ENCODE measurements around the gene LIN54.
"Not testable (repeated sequence)": the region's sequence is repeated elsewhere in the genome, so short reads cannot be mapped to it uniquely, and the experiment has no call there.

LIN54 gene

DNA sequence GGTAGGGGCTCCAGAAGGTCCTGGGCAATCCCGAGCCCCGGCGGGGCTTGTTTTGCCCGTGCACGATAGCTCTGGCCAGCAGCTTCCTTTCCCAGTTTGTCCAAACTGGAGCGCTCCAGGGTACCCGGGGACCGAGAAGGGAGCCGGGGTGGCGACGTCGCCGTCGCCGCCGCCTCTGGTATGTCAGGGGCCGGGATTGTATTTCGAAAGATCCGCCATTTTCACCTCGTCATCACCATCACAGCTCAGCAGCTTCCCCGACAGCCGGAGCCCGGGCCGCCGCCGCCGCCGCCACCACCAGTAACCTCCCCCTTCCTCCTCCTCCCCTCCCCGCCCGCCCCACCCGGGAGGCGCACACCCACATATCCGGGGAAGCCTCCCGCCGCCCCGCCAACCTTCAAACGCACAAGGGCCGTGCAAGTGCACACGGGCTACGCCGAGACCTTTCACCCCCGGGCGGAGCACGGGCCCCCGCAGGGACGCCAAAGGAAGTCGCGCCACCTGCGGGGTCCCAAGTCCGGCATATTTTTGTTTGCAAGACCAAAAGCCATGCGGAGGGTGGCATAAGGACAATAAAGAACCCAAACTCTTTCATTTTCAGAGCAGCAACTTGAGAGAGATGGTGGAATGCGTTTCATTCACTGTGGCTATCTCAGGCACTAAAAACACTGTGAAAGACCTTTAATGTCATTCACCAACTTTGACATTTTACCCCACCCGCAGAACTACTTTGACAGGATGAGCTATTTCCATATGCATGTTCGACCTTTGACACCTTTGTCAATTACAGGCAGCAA lies at the start of gene LIN54:
Gene LIN54, minus strand, starts transcription at position 302 of the 797 bp plus-strand sequence. CDS start 25,979 bp downstream, outside the sequence.
- peak; percentile 71 for DNase-seq (ENCODE audit: low read depth)

DNA sequence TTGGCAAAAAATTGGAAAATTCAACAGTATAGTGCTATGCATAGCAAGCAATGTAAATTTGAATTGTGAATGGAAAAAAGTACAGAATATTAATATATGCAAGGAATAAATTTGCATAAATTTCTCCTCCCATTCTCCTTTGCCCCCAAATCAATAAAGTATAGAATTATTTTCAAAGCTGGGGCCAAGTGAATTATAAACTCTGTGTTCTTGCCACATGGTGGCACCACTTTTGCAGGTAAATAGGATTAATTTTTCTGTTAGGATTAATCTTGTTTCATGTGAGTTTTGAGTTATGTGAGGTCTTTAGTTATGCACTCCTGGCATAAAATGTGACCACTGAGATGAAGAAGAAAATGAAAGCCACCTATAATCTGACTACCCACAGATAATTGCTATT lies 44.3 kb upstream of the LIN54 start:
- no peak for DNase-seq (ENCODE audit: low read depth)

DNA sequence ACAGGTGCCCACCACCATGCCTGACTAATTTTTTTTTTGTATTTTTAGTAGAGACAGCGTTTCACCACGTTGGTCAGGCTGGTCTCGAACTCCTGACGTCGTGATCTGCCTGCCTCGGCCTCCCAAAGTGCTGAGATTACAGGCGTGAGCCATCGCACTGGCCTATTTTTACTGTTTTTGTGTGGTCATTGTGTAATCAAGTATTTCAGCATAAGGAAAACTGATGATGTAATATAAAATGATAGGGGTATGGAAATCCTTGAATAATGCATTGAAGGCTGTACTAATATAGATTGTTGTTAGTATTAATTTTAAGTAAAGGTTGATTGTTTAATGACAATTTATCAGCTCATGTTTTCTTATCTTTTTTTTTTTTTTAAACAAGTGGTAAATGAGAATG lies 38.2 kb upstream of the LIN54 start:
- not testable (repeated sequence) for DNase-seq (ENCODE audit: low read depth)

DNA sequence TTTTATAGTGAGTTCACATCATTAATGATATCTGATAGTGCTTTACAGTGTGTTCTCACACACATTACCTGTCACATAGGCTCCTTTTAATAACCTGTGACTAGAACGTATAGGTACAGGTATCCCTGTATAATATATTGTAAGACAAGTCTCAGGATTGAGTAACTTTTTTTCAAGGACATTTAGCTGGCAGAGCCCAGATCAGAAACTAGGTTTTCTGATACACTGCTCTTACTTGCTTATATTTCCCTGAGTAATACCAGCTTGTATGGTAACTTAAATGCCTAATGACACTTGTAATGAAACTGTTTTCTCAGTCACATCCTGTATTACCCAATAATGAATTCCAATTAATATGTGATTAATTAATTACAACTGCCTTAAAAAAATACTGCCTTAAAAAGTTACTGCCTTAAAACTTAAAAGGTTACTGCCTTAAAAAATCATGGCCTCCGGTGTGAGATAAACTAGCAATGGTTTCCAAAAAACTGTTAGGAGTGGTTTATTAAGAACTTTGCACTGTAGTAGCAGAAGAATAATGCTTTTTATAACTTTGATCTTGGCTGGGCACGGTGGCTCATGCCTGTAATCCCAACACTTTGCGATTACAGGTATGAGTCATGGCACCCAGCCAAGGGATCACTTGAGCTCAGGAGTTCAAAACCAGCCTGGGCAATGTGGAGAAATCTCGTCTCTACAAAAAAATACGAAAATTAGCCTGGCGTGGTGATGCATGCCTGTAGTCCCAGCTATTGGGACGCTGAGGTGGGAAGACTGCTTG lies 36.3 kb upstream of the LIN54 start:
- DNase-seq (ENCODE audit: low read depth) = no peak

DNA sequence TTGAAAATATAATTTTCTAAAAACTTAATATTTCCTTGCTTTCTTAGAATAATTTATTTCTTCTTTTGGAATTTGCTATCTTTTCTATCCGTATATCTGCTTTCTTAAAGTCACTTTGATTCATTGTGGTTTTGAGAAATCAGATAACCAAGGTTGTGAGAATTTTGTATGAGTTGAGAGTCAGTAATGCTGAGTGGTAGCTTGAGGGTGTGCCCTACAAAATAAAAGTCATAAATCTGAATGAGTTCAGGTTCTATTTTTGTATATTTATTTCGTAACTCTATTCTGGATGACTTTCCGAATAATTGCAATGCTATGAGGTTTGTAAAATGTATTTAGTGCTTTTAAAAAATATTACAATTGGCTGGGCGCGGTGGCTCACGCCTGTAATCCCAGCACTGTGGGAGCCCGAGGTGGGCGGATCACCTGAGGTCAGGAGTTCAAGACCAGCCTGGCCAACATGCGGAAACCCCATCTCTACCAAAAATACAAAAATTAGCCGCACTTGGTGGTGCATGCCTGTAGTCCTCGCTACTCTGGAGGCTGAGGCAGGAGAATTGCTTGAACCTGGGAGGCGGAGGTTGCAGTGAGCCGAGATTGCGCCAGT lies 33.3 kb upstream of the LIN54 start:
- peak; percentile 61 for DNase-seq (ENCODE audit: low read depth)

DNA sequence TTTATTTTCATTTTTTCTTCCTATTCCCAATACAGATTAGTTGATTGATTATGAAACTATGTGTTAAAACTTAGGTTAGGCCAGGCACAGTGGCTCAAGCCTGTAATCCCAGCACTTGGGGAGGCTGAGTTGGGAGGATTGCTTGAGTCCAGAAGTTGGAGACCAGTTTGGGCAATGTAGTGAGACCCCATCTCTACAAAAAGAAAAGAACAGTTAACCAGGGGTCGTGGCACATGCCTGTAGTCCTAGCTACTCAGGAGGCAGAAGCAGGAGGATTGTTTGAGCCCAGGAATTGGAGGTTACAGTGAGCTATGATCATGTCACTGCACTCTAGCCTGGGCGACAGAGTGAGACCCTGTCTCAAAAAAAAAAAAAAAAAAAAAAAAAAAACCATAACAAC lies 32.5 kb upstream of the LIN54 start:
- not testable (repeated sequence) for DNase-seq (ENCODE audit: low read depth)

DNA sequence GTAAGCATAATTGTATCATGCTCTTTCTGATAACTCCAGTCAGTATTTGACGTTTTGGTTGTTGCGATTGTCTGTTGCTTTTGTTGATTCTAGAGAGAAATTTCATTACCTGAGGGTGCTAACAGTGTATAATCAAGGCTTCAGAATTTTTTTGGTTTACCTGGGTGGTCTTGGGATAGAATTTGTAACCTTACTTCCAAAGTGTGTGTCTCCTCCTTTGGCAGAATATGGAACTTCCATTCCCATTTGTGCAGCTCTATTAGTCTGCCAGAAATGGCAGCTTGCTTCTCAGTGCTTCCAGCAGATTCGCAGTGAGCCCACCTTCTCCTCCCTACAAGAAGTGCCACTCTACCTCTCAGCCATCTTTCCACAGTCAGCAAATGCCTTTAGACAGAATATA lies 29.6 kb upstream of the LIN54 start:
- DNase-seq (ENCODE audit: low read depth) = no peak

DNA sequence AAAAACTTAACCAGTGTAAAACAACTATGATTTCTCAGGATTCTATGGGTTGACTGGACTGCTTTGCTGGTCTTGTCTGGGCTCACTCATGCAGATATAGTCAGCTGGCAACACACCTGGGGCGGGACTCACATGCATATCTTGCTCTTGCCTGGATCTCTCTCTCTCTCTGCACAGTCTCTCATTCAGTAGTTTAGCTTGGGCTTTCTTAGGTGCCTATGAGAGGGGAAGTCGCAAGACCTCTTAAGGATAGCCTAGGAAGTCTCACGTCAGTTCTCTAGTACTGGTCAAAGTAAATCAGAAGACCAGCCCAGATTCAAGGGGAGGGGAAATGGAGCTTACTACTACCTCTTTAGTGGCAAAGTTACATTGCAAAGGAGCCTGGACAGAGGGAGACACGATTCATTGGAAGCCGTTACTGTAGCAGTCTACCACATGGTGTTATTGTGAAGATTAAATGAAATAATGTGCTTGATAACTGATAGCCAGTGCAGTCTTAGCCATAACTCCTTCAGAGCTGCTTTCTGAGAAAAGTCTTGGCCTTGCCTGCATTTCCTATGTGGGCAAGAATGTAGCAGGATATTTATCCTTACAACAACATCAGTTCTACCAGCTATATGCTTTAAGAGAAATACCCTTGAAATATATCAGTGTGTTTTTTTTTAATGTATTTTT lies 26.5 kb upstream of the LIN54 start:
- DNase-seq (ENCODE audit: low read depth) = no peak

DNA sequence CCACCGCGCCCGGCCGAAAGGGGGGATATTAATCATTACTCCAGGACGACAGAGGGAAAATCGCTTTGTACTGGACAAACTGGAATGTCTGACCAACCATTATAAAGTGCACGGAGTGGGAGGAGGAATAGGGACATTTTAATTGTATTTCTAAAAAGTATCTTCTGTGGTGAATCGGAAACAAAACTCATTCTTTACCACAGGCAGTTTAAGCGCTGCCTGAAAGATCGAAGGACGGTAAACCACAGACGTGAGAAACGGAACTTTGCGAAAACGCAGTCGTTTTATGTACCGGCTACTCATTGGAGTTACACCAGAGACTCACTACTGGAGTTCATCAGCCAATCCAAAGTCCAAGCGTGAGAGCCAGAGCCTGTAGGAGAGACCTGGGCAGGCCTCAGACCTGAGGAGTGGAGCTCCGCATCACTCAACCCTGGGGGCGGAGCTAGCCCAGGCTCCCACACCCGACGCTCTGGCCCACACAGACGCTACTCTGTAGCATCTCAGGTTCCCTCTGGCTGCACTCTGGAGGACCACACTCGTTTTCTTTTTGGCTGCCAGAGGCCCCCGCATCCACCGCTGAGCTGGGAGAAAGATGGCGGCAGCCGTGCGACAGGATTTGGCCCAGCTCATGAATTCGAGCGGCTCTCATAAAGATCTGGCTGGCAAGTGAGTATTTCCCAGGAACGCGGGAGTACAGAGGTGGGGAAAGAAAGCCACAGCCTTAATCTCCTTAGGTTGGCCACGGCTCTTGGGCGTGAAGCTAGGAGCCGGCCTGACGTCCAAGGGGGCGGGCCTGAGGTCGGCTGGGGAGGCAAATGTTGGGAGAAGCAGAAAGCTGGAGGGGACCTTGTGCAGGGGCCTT lies 24.2 kb upstream of the LIN54 start, which contains the start of gene COPS4:
Gene COPS4, plus strand, starts transcription at position 554 of the 865 bp plus-strand sequence. Its CDS starts 42 bp downstream, at position 596.
- DNase-seq (ENCODE audit: low read depth) = peak; percentile 100

DNA sequence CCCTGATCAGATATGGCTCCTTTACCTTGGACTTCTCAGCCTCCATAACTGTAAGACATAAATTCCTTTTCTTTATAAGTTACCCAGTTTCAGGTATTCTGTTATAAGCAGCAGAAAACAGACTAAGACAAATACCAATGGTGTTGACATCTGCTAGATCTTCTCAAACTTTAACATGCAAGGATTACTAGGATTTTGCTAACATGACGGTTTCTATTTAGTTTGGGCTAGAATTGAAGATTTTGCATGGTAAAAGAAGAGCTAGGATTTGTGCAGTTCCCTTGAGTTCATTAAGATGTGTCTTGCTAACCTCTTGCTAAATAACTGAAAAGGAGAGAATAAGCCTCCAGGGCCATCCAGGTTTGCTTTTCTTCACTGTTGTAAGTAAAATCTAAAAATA lies 19.1 kb upstream of the LIN54 start:
- no peak for DNase-seq (ENCODE audit: low read depth)

DNA sequence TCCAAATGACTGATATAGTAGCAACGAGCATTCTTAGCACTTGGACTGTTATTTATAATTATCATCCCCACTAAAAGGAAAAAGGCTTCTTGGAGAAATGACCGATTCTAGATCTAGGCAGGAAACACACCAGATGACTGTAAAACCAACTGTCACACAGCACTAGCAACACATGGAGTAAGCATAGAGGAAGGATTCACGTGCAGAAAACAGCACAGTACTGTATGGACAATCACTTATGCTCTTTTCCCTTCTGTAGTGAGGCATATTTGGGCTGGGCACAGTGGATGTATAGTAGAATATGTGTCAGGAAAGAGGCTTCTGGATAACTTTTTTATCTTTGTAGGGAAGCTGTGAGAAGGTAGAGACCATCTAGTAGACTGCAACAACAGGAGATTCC lies 18.4 kb upstream of the LIN54 start:
- no peak for DNase-seq (ENCODE audit: low read depth)

DNA sequence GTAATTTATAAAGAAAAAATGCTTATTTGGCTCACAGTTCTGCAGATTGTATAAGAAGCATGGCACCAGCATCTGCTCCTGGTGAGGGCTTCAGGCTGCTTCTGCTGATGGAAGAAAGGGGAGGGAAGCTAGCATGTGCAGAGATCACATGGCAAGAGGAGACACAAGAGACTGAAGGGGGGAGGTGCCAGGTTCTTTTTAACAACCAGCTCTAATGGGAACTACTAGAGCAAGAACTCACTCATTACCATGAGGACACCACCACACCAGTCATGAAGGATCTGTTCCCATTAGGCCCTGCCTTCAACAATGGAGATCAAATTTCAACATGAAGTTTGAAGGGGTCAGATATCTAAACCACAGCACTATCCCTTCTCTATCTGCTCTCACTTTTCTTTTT lies 14.9 kb upstream of the LIN54 start:
- no peak for DNase-seq (ENCODE audit: low read depth)

DNA sequence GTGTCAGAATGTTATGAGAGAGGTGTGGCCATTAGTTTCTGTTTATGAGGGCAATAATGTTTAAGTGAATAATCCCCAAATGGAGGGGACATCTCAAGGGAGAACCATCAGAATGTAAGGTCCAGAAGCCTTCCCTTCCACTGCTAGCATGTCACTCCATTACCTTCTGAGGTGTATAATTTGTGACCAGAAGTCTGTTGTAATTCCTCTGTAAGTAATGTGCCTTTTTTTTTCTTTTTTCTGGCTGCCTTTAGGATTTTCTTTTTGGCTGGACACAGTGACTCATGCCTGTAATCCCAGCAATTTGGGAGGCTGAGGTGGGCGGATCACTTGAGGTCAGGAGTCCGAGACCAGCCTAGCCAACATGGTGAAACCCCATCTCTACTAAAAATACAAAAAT lies 13.6 kb upstream of the LIN54 start:
- no peak for DNase-seq (ENCODE audit: low read depth)

DNA sequence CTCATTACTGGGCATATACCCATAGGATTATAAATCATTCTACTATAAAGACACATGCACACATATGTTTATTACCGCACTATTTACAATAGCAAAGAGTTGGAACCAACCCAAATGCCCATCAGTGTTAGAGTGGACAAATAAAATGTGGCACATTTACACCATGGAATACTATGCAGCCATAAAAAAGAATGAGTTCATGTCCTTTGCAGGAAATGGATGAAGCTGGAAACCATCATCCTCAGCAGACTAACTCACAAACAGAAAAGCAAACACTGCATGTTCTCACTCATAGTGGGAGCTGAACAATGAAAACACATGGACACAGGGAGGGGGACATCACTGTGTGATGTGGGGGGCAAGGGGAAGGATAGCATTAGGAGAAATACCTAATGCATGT lies 13.0 kb upstream of the LIN54 start:
- DNase-seq (ENCODE audit: low read depth) = not testable (repeated sequence)

DNA sequence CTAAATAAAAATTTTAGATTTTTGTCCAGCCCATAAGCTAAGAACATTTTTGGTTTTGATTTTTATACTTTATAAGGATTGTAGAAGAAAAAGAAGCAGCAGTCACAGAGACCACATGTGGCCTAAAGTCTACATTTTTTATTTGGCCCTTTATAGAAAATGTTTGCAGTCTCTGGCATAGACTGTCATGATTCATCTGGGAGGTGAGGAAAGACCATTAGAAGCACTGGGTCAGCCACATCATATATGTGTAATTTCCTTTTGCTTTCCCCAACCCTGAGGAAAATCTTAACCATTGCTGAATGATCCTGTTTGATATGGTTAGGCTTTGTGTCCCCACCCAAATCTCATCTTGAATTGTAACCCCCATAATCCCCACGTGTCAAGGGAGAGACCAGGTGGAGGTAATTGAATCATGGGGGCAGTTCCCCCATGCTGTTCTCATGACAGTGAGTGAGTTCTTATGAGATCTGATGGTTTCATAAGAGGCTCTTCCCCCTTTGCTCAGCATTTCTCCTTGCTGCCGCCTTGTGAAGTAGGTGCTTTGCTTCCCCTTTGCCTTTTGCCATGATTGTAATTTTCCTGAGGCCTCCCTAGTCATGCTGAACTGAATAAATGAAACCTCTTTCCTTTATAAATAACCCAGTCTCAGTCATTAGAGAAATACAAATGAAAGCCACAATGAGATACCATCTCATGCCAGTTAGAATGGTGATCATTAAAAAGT lies 12.3 kb upstream of the LIN54 start:
- DNase-seq (ENCODE audit: low read depth) = peak; percentile 42

DNA sequence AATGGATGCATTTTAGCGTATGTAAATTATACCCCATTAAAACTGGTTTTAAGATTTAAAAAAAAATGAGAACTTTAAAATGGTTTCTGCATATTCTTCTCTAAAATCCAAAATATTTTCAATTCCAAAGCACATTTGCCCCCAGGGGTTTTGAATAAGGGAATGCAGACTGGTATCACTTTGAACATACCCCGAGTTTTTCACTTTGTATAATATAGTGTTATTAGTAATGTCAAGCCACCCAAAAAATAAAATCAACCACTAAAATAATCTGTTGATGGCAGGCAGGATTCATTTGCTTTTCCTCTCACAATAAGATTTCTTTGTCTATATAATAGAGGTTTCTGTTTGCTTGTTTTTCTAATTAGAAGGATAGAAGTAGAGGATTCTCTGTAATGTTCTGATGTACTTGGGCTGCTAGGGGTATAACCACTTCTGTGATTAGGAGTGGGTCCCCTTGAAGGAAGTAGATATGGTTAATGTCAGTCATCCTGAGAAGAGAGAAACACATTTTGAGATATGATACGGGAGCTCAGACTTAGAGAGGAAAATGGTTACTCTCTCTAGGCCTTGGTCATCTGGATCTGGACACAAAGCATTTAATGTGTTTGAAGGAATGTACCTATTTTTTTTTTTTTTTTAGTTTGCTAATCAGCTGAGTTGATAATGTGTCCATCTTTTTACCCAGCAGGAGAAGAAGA lies 9.3 kb upstream of the LIN54 start:
- no peak for DNase-seq (ENCODE audit: low read depth)

DNA sequence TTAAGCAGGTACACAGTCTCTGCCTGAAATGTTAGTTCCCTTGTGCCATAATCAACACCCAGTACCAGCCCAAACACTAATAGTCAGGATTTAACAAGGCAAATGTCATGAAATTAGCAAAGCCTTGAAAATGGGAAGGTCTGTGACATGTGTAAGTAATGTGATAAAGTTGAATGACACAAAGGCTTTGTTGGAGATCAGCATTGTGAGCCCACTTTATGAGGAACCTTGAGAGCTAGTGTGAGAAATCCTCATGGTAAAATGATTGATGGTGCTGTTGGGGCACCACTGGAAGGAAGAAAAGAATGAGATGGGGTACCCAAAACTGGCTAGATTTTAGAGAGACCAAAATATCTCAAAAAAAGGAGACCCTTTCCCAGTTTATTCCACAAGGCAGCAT lies 3.3 kb upstream of the LIN54 start:
- no peak for DNase-seq (ENCODE audit: low read depth)

DNA sequence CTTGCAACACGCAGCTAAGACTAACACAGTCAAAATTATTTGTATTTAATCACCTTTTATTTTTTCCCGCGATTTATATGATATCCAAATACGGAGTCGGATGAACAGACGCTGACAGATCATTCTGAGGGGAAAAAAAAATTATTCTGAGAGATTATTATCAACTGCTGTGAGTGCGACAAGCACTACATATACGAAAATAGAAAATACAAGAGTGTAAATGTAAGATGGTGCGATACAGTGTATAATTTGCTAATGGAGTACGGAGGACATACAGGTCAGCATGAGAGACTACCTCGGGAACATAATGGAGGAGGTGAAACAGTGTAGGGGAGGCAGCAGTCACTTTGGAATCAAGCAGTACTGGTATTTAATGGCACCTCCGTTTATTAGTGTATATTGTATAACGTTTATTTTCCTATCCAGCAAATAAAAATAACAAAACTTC lies 2.8 kb upstream of the LIN54 start:
- DNase-seq (ENCODE audit: low read depth) = no peak

DNA sequence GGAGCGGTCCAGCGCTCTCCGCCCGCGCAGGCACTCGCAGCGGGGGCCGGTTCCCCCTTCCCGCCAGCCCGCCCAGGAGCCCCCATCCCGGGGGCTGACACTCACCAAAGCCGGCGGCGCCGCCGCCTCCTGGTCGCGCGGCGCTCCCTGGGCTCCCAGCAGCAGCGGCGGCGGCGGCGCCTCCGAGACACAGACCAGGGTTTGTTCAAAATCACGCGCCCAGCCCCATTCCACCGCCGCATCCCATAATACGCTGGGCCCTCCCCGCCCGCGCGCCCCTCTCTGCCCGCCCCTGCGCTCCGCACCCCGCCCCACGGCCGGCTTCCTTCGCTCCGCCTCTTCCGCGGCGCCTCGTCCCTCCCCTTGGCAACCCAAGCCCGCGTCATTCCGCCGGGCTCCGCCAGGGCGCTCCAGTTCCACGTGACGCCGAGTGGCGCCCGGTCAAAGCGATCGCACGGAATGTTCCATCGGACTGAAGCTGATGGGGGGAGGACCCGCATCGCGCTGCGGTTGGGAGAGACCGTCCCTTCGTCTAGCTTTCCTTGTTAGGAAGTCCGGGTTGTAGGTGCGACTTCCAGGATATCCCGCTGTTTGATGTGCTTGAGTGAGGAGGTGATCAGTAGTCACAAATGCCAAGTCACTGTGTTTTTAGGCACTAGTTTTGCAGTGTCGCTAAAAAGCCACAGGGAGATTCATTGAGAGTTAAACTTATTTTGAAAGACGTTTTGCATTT lies 2.2 kb upstream of the LIN54 start:
- DNase-seq (ENCODE audit: low read depth) = peak; percentile 95
